ENCODE measurements around the gene PTPRM. TPM values are rescaled to one million over a fixed set of nuclear protein-coding genes. Genes with fewer than 3 reads are reported as not detected.

The PTPRM gene
- polyA plus RNA-seq, 4 donors, result 2.2 to 31.4 (median 18.1) TPM

DNA sequence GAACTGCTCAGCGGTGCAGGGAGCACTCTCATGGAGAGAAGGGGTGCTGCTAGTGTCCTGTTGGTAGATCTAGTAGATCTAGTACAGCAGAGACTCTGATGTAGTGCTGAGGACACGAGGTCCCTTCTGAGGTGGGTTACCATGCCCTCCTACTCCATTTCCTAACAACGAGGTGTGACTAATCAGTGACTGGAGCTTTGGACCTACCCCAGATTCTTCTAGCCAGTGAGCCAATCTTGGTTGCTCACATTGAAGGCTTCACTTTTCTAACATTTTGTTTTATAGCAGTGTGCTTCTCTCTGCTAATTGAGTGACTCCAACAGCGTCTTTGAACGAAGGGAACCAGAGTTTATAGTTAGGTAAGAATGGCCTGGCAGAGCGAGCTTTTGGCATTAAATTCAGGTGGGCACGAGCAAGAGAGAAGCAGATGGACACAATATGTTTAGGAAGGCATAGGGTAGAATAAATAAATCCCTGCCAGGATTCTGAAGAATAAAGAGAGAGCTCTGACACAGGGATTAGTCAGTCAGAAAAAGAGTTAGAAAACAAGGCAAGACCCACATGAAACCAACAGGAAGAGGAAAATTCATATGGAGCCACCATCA lies 736.1 kb downstream of the PTPRM start:
- FAIRE-seq, result no peak
- Histone ChIP-seq H3K4me1 (ENCODE audit: control insufficient read depth in 3 of 3, insufficient read depth in 2 of 3, low read depth in 1 of 3, low read length in 2 of 3) (no peaks in the 10 kb centered on the region), H3K4me3 (ENCODE audit: low read depth in 1 of 3, low read length in 3 of 3) (no peak overlapping the region), H3K36me3 (ENCODE audit: control insufficient read depth in 3 of 3, insufficient read depth in 2 of 3, low read depth in 1 of 3, low read length in 3 of 3) (no peaks in the 10 kb centered on the region), H3K27me3 (ENCODE audit: control insufficient read depth in 3 of 3, insufficient read depth in 3 of 3, low read length in 3 of 3) (no peaks in the 10 kb centered on the region), H3K27ac (ENCODE audit: low read depth in 1 of 3, low read length in 2 of 3) (no peak overlapping the region), H3K9me3 (ENCODE audit: control insufficient read depth in 2 of 2, insufficient read depth in 1 of 2, low read depth in 1 of 2, low read length in 1 of 2) (no peaks in the 10 kb centered on the region)
- 79 to 88% (median 83%) methylated on average over 7 of the region's 7 CpGs for WGBS, 3 donors
- DNase-seq, result no peak

DNA sequence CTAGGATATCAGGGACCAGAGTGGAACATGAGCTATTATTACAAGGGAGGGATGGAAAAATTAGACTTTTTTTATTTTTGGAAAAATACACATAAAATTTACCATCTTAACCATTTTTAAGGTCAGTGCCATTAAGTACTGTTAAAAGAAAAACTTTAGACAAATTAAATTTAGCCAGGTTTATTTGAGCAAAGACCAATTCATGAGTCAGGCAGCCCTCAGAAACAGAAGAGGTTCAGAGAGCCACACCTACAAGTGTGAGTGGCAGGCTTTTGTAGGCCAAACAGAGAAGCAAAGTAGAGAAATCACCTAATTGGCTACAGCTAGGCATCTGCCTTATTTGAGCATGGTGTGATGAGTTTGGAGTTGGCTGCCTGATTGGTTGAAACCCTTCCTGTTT lies 740.8 kb downstream of the PTPRM start:
- Histone ChIP-seq H3K4me3 (ENCODE audit: low read depth in 1 of 3, low read length in 3 of 3) (no peak overlapping the region), H3K36me3 (ENCODE audit: control insufficient read depth in 3 of 3, insufficient read depth in 2 of 3, low read depth in 1 of 3, low read length in 3 of 3) (no peaks in the 10 kb centered on the region), H3K27ac (ENCODE audit: low read depth in 1 of 3, low read length in 2 of 3) (no peak overlapping the region), H3K27me3 (ENCODE audit: control insufficient read depth in 3 of 3, insufficient read depth in 3 of 3, low read length in 3 of 3) (no peaks in the 10 kb centered on the region), H3K4me1 (ENCODE audit: control insufficient read depth in 3 of 3, insufficient read depth in 2 of 3, low read depth in 1 of 3, low read length in 2 of 3) (no peaks in the 10 kb centered on the region), H3K9me3 (ENCODE audit: control insufficient read depth in 2 of 2, insufficient read depth in 1 of 2, low read depth in 1 of 2, low read length in 1 of 2) (no peaks in the 10 kb centered on the region)
- FAIRE-seq (no peak), DNase-seq (no peak)

DNA sequence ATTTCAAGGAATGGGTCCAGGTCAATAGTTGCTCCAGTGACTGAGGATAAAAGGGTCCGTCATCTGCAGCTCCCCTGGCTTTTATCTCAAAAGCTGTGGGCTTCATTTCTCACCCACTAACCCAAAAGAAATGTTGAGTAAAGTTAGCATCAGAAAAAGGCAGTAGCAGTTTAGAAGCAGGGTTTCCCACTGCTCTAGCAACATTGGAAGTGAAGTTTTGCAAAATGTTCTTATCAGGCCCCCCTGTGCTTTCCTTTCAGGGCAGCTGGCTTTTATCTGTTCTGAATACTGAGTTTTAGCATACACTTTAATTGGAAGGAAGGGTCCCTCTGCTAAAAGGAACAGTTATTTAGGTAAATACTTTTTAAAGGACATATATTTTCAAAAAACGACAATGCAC lies 745.9 kb downstream of the PTPRM start:
- Histone ChIP-seq H3K27me3 (ENCODE audit: control insufficient read depth in 3 of 3, insufficient read depth in 3 of 3, low read length in 3 of 3) (no peaks in the 10 kb centered on the region), H3K9me3 (ENCODE audit: control insufficient read depth in 2 of 2, insufficient read depth in 1 of 2, low read depth in 1 of 2, low read length in 1 of 2) (no peaks in the 10 kb centered on the region), H3K27ac (ENCODE audit: low read depth in 1 of 3, low read length in 2 of 3) (no peak overlapping the region), H3K36me3 (ENCODE audit: control insufficient read depth in 3 of 3, insufficient read depth in 2 of 3, low read depth in 1 of 3, low read length in 3 of 3) (no peaks in the 10 kb centered on the region), H3K4me1 (ENCODE audit: control insufficient read depth in 3 of 3, insufficient read depth in 2 of 3, low read depth in 1 of 3, low read length in 2 of 3) (no peaks in the 10 kb centered on the region), H3K4me3 (ENCODE audit: low read depth in 1 of 3, low read length in 3 of 3) (no peak overlapping the region)
- 76 to 83% (median 82%) methylated on average over 2 of the region's 2 CpGs for WGBS, 3 donors
- no peak for FAIRE-seq
- no peak for DNase-seq

DNA sequence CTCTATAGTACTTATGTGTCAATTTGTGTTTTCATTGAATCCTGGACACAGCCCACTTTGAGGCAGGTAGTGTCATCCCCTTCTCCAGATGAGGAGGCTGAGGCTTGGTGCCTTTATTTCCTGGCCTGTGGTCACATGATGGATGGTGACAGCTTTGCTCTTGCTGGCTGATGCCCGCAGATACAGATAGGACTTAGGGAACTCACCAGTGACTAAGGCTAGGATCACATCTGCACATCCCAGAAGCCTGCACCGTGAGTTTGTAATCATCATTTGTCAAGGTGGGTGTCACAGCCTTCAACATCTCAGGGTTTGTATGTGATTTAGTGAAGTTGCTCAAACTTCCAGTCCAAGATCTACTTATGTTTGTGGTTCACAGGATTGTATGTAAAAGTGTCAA lies 747.0 kb downstream of the PTPRM start:
- H3K4me1 ChIP-seq (ENCODE audit: control insufficient read depth in 3 of 3, insufficient read depth in 2 of 3, low read depth in 1 of 3, low read length in 2 of 3), result no peaks in the 10 kb centered on the region
- no peaks in the 10 kb centered on the region for H3K36me3 ChIP-seq (ENCODE audit: control insufficient read depth in 3 of 3, insufficient read depth in 2 of 3, low read depth in 1 of 3, low read length in 3 of 3)
- H3K9me3 ChIP-seq (ENCODE audit: control insufficient read depth in 2 of 2, insufficient read depth in 1 of 2, low read depth in 1 of 2, low read length in 1 of 2), result no peaks in the 10 kb centered on the region
- FAIRE-seq, result no peak
- H3K27ac ChIP-seq (ENCODE audit: low read depth in 1 of 3, low read length in 2 of 3), result no peak overlapping the region
- 86 to 93% (median 87%) methylated on average over 2 of the region's 2 CpGs for WGBS, 3 donors
- no peak overlapping the region for H3K4me3 ChIP-seq (ENCODE audit: low read depth in 1 of 3, low read length in 3 of 3)
- no peaks in the 10 kb centered on the region for H3K27me3 ChIP-seq (ENCODE audit: control insufficient read depth in 3 of 3, insufficient read depth in 3 of 3, low read length in 3 of 3)
- no peak for DNase-seq

DNA sequence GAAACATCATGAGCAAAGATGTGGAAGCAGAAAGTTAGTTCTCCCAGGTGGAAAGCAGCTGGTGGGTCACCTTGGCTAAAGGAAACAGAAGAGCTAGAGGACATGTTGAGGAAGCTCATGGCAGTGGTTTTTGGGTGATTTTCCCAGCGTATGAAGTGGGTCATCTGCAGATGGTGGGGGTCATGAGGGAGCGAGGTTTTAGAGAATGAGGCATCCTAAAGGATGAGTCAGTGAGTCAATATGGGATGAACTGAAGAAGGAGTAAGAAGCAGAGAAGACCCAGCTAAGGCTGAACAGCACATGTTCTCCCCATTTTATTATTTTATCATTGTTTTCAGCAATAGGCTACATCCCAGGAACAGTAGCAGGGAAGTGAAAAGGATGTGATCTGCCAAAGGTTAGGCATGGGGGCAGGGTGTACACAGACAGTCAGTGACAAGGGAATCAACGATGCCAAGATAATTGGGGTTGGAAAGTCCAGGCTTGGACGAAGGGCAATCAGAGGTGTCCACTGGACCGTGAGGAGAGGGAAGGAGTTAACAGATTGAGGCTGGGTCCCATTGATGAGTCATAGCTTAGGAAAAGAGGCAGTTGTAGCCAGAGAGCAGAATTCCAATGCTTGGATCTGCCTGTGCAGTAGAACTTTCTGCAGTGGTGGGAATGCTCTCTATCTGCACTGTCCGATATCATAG lies 752.8 kb downstream of the PTPRM start:
- no peak for DNase-seq
- WGBS, 3 donors, result 79 to 81% (median 81%) methylated on average over 6 of the region's 6 CpGs
- no peaks in the 10 kb centered on the region for H3K9me3 ChIP-seq (ENCODE audit: control insufficient read depth in 2 of 2, insufficient read depth in 1 of 2, low read depth in 1 of 2, low read length in 1 of 2)
- H3K36me3 ChIP-seq (ENCODE audit: control insufficient read depth in 3 of 3, insufficient read depth in 2 of 3, low read depth in 1 of 3, low read length in 3 of 3), result no peaks in the 10 kb centered on the region
- no peak for FAIRE-seq
- H3K4me3 ChIP-seq (ENCODE audit: low read depth in 1 of 3, low read length in 3 of 3), result no peak overlapping the region
- H3K27me3 ChIP-seq (ENCODE audit: control insufficient read depth in 3 of 3, insufficient read depth in 3 of 3, low read length in 3 of 3), result no peaks in the 10 kb centered on the region
- H3K4me1 ChIP-seq (ENCODE audit: control insufficient read depth in 3 of 3, insufficient read depth in 2 of 3, low read depth in 1 of 3, low read length in 2 of 3), result no peaks in the 10 kb centered on the region
- H3K27ac ChIP-seq (ENCODE audit: low read depth in 1 of 3, low read length in 2 of 3), result no peak overlapping the region

DNA sequence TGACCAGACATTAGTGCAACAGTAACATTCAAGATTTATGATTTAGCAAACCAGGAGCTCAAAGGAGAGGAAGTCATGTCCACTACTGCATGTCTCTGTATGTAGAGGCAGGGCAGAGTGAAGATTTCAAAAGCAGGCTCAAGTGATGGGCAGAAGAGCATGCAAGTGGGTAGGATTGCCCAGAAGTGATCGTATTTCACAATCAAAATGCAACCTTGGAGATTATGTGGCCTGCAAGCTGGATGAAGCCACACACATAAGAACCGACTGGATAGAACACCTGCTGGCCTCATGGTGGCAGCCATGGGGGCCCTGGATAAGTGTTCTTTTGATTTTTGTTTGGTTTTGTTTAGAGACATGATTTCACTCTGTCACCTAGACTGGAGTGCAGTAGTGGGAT lies 755.4 kb downstream of the PTPRM start:
- H3K4me3 ChIP-seq (ENCODE audit: low read depth in 1 of 3, low read length in 3 of 3), result no peak overlapping the region
- DNase-seq, result no peak
- no peak overlapping the region for H3K27ac ChIP-seq (ENCODE audit: low read depth in 1 of 3, low read length in 2 of 3)
- 81 to 86% (median 86%) methylated on average over 2 of the region's 2 CpGs for WGBS, 3 donors
- H3K4me1 ChIP-seq (ENCODE audit: control insufficient read depth in 3 of 3, insufficient read depth in 2 of 3, low read depth in 1 of 3, low read length in 2 of 3), result no peaks in the 10 kb centered on the region
- no peaks in the 10 kb centered on the region for H3K36me3 ChIP-seq (ENCODE audit: control insufficient read depth in 3 of 3, insufficient read depth in 2 of 3, low read depth in 1 of 3, low read length in 3 of 3)
- H3K9me3 ChIP-seq (ENCODE audit: control insufficient read depth in 2 of 2, insufficient read depth in 1 of 2, low read depth in 1 of 2, low read length in 1 of 2), result no peaks in the 10 kb centered on the region
- no peaks in the 10 kb centered on the region for H3K27me3 ChIP-seq (ENCODE audit: control insufficient read depth in 3 of 3, insufficient read depth in 3 of 3, low read length in 3 of 3)
- FAIRE-seq, result no peak

DNA sequence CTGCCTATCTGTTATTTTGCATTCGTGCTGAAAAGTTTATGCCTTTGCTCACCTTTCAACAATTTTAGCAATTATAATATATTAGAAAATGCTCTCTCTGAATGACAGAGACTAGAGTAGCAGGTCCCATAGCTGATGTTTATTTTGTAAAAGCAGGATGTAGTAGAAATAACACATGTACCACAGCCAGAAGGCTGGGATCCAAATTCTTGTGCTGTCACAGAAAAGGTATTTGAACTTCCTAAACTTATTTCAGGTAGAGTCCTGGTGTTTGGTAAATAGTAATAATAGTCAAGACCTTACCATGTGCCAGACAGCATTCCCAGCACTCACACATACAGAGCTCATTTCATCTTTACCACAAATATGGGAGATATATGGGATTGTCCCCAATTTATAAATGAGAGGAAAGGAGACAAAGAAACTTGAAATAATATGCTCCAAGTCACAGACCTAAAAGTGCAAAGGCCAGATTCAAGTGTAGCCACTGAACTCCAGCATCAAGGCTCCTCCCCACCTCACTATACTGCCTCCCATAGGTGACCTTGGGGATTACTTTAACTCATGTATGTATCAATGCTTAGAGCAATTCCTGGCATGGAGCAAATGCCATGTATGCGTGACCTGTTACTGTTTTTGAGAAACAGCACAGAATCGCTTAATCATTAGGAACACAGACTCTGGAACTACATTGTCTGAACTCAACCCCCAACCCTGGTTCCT lies 757.4 kb downstream of the PTPRM start:
- Histone ChIP-seq H3K4me1 (ENCODE audit: control insufficient read depth in 3 of 3, insufficient read depth in 2 of 3, low read depth in 1 of 3, low read length in 2 of 3) (peaks cover 0 to 3% (median 0%) of the 10 kb centered on the region in 3 donors), H3K27me3 (ENCODE audit: control insufficient read depth in 3 of 3, insufficient read depth in 3 of 3, low read length in 3 of 3) (no peaks in the 10 kb centered on the region), H3K36me3 (ENCODE audit: control insufficient read depth in 3 of 3, insufficient read depth in 2 of 3, low read depth in 1 of 3, low read length in 3 of 3) (no peaks in the 10 kb centered on the region), H3K4me3 (ENCODE audit: low read depth in 1 of 3, low read length in 3 of 3) (no peak overlapping the region), H3K27ac (ENCODE audit: low read depth in 1 of 3, low read length in 2 of 3) (no peak overlapping the region), H3K9me3 (ENCODE audit: control insufficient read depth in 2 of 2, insufficient read depth in 1 of 2, low read depth in 1 of 2, low read length in 1 of 2) (no peaks in the 10 kb centered on the region)
- DNase-seq (no peak), FAIRE-seq (no peak)
- 91 to 95% (median 93%) methylated on average over 3 of the region's 3 CpGs for WGBS, 3 donors

DNA sequence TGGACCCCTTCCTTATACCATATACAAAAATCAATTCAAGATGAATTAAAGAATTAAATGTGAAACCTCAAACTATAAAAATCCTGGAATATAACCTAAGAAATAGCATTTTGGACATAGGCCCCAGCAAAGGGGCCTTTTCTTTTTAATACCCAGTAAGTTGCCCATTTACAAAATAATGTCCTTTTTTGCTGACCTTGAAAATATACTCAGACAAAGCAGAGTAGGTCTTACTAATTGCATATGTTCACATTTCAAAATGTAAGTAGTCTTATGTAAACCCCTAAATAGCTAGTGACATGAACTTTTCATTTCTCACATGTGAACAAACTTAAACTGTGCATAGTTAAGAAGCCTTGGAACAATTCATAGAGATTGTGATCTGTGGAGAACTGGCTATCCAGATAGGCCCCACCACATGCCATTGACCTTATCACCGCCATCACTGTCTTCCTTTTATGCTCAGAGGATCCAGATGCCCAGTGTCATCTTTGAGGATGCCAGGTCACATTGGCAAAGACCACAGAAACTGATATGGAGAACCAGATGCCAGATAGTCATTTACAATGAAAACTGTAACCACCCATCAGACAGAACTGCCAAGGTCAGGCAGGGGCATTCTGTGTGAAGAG lies 759.8 kb downstream of the PTPRM start:
- Histone ChIP-seq H3K27me3 (ENCODE audit: control insufficient read depth in 3 of 3, insufficient read depth in 3 of 3, low read length in 3 of 3) (no peaks in the 10 kb centered on the region), H3K4me1 (ENCODE audit: control insufficient read depth in 3 of 3, insufficient read depth in 2 of 3, low read depth in 1 of 3, low read length in 2 of 3) (peaks cover 0 to 3% (median 0%) of the 10 kb centered on the region in 3 donors), H3K9me3 (ENCODE audit: control insufficient read depth in 2 of 2, insufficient read depth in 1 of 2, low read depth in 1 of 2, low read length in 1 of 2) (no peaks in the 10 kb centered on the region), H3K27ac (ENCODE audit: low read depth in 1 of 3, low read length in 2 of 3) (no peak overlapping the region), H3K4me3 (ENCODE audit: low read depth in 1 of 3, low read length in 3 of 3) (no peak overlapping the region), H3K36me3 (ENCODE audit: control insufficient read depth in 3 of 3, insufficient read depth in 2 of 3, low read depth in 1 of 3, low read length in 3 of 3) (no peaks in the 10 kb centered on the region)
- 88 to 96% (median 94%) methylated on average over 1 of the region's 1 CpG for WGBS, 3 donors
- no peak for DNase-seq
- no peak for FAIRE-seq
